ENCODE data around the gene MSRB1. TPM values are rescaled to one million over a fixed set of nuclear protein-coding genes. Genes with fewer than 3 reads are reported as not detected.

The MSRB1 gene
- polyA plus RNA-seq, 1 donor from 2014 or later = 6.0 TPM

GRCh38 chr16:1946495-1947368 is 3.7 kb upstream of the MSRB1 start:
- Histone ChIP-seq H3F3A (ENCODE audit: insufficient read depth, low read length, poor library complexity, severe bottlenecking) (no peaks in the 10 kb centered on the region), H3K36me3 (ENCODE audit: insufficient read depth, low read length) (no peaks in the 10 kb centered on the region), H3K27ac (ENCODE audit: low read length) (no peak overlapping the region), H3K9ac (ENCODE audit: low read length) (no peak overlapping the region), H3K79me2 (replicated peaks; ENCODE audit: insufficient read depth, low read length) (no peaks in the 10 kb centered on the region), H2AFZ (ENCODE audit: low read depth, low read length) (no peak overlapping the region), H3K9me2 (ENCODE audit: insufficient read depth, low read length) (no peaks in the 10 kb centered on the region), H3K4me3 (ENCODE audit: low read length) (no peak overlapping the region), H3K4me2 (ENCODE audit: low read length) (no peak overlapping the region), H4K20me1 (ENCODE audit: insufficient read depth) (no peaks in the 10 kb centered on the region), H3K9me3 (ENCODE audit: low read length) (no peaks in the 10 kb centered on the region), H3K27me3 (ENCODE audit: insufficient read depth, low read depth, low read length) (no peaks in the 10 kb centered on the region)
- TF ChIP-seq EZH2 (IDR thresholded peaks at IDR 0.05; ENCODE audit: borderline replicate concordance, insufficient read depth, low read length, poor library complexity, severe bottlenecking) = no peak
- no peak for TF ChIP-seq TAF1 (IDR thresholded peaks at IDR 0.05; ENCODE audit: low read depth)
- TF ChIP-seq EP300 (conservative IDR thresholded peaks at IDR 0.05; ENCODE audit: poor library complexity, severe bottlenecking) = no peak
- TF ChIP-seq CTCF (IDR thresholded peaks at IDR 0.05; ENCODE audit: poor library complexity, severe bottlenecking) = no peak
- no peak for TF ChIP-seq POLR2AphosphoS5 (IDR thresholded peaks at IDR 0.05)
- no peak for TF ChIP-seq MXI1 (conservative IDR thresholded peaks at IDR 0.05; ENCODE audit: poor library complexity, severe bottlenecking)
- no peak for TF ChIP-seq SMC3 (conservative IDR thresholded peaks at IDR 0.05; ENCODE audit: poor library complexity)
- no peak for TF ChIP-seq RAD21 (conservative IDR thresholded peaks at IDR 0.05)
- no peak for TF ChIP-seq REST (IDR thresholded peaks at IDR 0.05; ENCODE audit: borderline replicate concordance)

- H3K9me2 ChIP-seq (ENCODE audit: insufficient read depth, low read length) = no peaks in the 10 kb centered on the region
- no peaks in the 10 kb centered on the region for H3K79me2 ChIP-seq (replicated peaks; ENCODE audit: insufficient read depth, low read length)
- no peak for TF ChIP-seq MXI1 (conservative IDR thresholded peaks at IDR 0.05; ENCODE audit: poor library complexity, severe bottlenecking)
- TF ChIP-seq SMC3 (conservative IDR thresholded peaks at IDR 0.05; ENCODE audit: poor library complexity) = no peak
These were observed 2.8 kb upstream of the MSRB1 start for GRCh38 chr16:1945559-1946391.

More at GRCh38 chr16:1945559-1946391, 2.8 kb upstream of the MSRB1 start:
- no peak overlapping the region for H3K4me2 ChIP-seq (ENCODE audit: low read length)
- no peak overlapping the region for H3K9ac ChIP-seq (ENCODE audit: low read length)
- no peaks in the 10 kb centered on the region for H3K27me3 ChIP-seq (ENCODE audit: insufficient read depth, low read depth, low read length)
- H3K36me3 ChIP-seq (ENCODE audit: insufficient read depth, low read length) = no peaks in the 10 kb centered on the region
- no peaks in the 10 kb centered on the region for H3F3A ChIP-seq (ENCODE audit: insufficient read depth, low read length, poor library complexity, severe bottlenecking)
- H4K20me1 ChIP-seq (ENCODE audit: insufficient read depth) = no peaks in the 10 kb centered on the region
- H3K27ac ChIP-seq (ENCODE audit: low read length) = no peak overlapping the region
- H3K9me3 ChIP-seq (ENCODE audit: low read length) = no peaks in the 10 kb centered on the region
- no peak overlapping the region for H3K4me3 ChIP-seq (ENCODE audit: low read length)
- no peak overlapping the region for H2AFZ ChIP-seq (ENCODE audit: low read depth, low read length)

All from neural cell (in vitro differentiated cells).